Muscle of arm (tissue), 12 donors: Measurements from ENCODE around the gene ZMIZ1. TPM values are rescaled to one million over a fixed set of nuclear protein-coding genes. Genes with fewer than 3 reads are reported as not detected.

Experiments
- DNase-seq: peaks from one replicate; pipeline ENCODE4 v3.0.0-alpha.2; 2013
- polyA plus RNA-seq, 12 donors: library from polyadenylated mRNA; unstranded; fragments of 120-200 nt; gene quantifications; one replicate each; pipeline ENCODE4 v1.2.1, GENCODE V29; 2013; ENCODE audit not compliant: insufficient read length in 12 of 12

Gene ZMIZ1
- polyA plus RNA-seq, 12 donors: 27.7 to 66.3 (median 34.3) TPM; not detected in 1

DNA sequence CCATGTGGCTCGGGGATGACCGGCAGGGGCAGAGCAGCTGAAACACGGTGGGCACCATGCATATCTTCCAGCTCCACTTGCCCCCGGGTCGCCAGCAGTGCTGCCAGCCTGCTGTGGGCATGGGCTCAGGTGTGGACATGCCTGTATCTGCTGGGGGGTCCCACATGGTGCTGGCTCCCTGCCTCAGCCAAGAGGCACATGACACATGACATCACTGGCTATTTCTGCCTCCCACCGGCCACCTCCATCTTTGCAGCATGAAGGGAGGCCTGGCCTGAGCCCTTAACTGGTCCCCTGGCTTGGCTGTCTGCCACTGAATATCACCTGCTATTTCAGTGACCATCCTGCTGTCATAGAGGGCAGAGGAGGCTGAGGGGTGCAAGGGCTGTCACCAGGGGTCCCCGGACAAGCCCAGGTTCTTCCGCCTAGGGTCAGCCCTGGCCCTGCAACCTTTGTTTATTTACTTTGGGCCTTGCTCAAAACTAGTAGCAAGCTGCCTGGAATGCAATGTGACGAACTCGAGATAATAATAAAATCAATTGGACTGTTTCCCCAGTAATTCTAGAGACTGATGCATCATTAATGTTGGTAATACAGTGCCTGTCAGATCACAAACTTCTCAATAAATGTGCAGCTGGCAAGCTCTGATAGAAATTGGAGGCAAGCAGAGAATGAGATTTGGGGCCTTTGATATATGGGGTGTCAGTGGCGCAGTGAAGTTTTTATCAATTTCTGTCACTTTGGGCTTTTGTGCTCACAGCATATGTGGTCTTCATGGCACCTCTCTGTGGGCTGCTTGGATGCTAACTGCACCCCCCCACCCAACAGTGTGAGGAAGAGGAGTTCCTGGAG, 28.5 kb downstream of the ZMIZ1 start:
- DNase-seq: no peak

DNA sequence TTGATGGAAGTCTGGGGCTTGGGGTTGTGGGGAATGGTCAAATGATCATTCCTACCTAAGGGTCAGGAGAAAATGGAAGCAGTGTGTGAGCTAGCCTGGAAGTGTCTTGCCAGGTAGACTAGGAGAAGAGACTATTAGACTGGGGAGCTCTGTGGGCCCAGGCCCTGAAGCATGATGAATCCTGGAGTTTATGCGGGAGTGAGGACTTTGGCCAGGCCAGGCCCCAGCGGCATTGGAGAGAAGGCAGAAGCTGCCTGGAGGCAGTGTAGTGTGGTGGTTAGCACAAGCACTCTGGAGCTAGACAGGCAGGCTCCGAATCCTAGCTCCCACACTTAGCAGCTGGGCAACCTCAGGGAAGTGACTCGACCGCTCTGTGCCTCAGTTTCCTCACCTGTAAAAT, 29.3 kb downstream of the ZMIZ1 start:
- DNase-seq: no peak

GRCh38 chr10:79098596-79099015, 29.8 kb downstream of the ZMIZ1 start:
- DNase-seq: no peak

DNA sequence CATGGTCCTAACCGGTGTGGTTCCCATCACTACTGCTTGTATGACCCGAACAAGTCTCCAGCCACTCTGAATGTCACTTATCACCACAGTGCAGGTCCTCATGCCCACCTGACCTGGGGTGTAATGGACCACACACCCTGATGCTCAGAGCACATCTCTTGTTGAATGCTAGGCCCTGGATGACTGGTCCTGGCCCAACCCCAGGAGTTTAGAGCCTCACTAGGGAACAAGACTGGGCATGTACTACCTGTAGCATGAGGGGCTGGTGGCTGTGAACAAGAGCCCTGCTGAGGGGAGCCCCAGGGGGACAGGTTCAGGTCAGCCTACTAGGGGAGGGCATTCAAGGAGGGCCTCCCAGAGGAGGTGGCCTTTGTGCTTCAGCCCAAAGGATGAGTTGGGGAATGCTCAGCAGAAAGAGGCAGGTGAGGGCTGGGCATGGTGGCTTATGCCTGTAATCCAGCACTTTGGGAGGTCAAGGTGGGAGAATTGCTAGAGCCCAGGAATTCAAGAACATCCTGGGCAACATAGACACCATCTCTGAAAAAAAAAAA, 31.2 kb downstream of the ZMIZ1 start:
- DNase-seq: no peak

DNA sequence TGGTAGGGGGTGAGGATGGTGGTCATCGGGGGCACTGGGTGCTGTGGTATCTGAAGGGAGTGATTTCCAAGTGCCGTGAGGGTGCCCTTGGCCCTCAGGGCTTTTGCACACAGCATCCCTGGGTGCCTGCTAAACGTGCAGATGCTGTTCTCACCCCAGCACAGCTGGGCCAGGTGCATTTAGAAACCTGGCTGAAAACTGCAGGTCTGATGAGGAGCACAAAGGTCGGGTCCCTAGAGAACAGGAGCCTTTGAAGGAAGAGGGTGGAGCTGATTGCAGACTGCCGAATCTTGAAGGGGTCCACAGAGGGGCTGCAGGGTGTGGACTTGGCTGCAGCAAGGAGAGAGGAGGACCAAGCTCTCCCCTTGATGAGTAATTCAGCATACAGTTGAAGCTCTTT, 32.0 kb downstream of the ZMIZ1 start:
- DNase-seq: no peak

DNA sequence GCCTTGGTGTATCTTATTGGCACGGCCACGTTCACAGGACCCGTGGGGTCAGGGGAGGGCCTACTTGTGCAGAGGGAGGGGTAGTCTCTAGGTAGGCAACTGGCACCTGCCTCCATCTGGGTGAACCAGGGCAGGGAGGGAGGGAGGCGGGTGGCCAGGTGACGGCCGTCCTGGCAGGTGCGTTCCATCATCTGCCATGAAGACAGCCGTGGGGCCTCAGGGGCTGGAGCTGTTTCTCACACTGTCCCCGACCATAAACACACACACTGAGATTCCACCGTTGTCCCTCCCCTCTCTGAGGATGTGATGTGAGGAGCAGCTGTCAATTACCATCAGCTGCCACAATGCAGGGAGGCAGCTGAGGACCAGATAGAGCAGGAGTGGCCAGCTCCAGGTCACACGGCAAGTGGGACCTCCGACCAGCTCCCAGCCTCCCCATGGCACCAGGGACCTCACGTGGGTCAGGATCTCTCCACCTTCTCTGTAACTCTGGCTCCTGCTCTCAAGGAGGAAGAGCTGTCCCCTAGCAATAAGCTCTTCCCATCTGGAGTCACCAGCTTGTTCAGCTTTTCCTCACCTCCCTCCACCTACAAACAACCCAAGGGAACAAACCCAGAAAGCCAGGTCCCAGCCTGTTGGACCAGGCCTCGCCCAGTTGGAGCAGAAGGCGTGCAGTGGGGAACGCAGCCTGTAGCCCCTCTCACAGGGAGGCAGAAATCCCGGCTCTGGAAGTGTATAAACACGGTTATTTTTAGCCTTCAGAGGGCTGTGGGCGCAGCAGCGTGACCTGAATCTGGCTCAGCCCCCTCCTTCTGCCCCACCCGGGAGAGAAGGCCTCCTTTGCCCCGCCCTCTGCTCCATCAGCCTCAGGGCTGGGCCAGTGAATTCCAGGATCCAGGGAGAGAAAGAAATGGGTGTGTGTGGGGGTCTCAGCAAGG, 33.1 kb downstream of the ZMIZ1 start:
- DNase-seq: peak; percentile 54

GRCh38 chr10:79102498-79102874, 33.7 kb downstream of the ZMIZ1 start:
- DNase-seq: no peak

- no peak for DNase-seq
Measured at GRCh38 chr10:79103129-79103528, 34.4 kb downstream of the ZMIZ1 start.

- DNase-seq: no peak
Measured at GRCh38 chr10:79103585-79103984, 34.8 kb downstream of the ZMIZ1 start.

GRCh38 chr10:79105150-79105739, 36.5 kb downstream of the ZMIZ1 start:
- DNase-seq: no peak

DNA sequence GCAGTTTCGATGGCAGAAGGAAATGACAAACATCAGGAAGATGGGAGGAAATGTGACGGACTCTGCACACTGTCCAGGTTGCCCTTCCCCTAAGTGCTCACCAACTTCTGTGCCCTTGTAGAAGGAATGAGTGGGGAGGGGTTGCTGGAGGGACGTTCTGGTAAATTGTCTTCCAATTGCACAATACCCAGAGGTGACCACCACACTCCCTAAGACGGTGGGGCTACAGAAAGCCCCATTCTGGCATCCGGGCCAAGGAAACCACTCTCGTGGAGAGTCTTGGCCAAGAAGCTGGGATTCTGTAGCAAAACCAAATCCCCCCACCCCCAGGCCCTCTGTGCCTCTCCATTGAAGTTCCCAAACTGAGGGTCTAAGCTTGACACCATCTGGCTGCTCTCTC, 37.1 kb downstream of the ZMIZ1 start:
- DNase-seq: no peak

DNA sequence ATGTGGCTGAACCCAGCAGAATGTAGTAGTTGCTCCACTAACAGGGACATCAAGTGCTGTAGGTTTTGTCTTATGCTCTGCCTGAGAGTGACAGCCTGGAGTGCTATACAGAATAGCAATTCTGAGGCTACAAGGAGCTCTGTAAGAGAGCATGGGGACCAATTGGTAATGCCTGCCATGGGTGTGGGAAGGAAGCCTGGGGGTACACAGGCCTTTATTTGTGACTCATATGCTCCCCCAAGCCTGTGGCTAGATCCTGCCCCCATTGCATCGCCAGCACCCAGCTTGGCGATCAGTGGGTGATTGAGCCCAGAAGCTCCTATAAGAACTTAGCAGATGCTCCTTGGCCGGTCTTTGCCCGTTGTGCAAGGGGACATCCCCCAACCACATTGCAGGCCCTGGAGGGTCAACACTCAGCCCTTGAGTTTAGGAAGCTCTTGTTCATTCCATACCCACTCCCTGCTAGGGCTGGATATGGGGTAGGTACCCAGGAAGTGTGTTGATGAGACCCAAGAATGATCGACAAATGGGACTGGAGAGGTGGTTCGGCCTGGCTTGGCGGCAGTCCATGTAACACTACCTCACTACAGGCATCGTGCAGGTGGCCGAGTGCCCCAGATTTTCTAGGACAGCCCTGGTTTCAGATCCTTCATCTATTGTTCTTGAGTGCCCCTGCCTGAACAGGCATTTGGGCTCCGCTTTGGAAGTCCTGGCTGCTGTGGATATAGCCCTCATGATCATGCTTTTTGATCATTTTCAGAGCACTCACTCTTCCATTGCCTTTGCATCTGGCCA, 37.7 kb downstream of the ZMIZ1 start:
- no peak for DNase-seq

- no peak for DNase-seq
Measured at GRCh38 chr10:79107736-79108264, 39.0 kb downstream of the ZMIZ1 start.

DNA sequence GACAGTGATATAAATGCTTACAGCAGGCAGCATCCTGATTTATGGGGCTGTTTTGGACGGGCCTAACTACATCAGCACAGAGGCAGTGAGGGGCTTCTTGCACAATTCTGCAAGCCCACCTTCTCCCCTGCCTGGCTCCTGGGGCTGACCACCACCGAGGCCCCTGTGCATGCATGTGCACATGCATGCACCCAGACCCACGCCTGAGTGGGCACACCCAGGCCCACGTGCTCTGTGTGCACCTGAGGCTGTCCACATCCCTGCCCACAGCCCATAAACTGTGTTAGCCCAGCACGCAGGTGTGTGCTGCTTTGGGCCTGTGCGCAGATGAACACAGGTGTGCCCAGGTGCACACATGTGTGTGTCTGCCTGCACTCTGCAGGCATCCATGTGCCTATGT, 40.0 kb downstream of the ZMIZ1 start:
- no peak for DNase-seq

DNA sequence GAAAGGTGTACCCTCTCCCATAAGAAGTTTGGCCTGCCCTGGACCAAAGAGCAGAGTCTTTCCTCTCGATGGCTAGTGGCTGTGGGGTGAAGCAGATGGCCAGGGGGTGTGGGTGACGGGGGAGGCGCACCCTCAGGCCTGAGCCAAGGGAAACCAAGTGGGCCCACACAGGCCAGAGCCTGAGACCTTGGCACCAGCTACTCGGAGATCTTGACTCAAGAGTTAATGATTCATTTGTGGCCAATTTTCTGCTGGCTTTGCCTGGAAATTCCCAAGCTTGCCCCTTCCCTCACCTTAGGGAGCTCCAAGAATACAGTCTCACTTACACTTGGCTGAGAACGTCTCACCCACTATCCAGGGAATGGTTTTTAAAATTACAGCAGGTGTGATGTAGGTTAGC, 42.7 kb downstream of the ZMIZ1 start:
- no peak for DNase-seq

GRCh38 chr10:79111846-79112614, 43.3 kb downstream of the ZMIZ1 start:
- DNase-seq: no peak

- no peak for DNase-seq
Measured at GRCh38 chr10:79112881-79113431, 44.2 kb downstream of the ZMIZ1 start.

- no peak for DNase-seq
Measured at GRCh38 chr10:79113827-79114226, 45.1 kb downstream of the ZMIZ1 start.

DNA sequence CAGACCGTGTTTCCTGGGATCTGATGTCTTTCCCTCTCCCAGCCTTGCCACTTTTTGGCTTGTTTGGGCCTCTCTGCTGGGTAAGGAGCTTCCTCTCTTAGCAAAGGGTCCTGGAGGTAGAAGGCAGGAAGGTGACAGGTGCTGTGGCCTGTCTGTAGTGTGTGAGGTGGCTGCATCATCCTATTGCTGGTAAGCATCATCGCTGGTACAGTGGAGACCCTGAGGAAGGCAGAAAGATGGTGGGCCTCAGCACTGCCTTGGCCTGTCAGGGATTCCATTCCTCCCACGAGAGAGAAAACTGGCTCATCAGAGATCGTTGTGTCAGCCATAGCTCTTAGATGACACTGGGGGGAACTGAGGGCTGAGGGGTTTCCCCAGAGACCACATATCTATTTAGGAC, 46.5 kb downstream of the ZMIZ1 start:
- DNase-seq: no peak

DNA sequence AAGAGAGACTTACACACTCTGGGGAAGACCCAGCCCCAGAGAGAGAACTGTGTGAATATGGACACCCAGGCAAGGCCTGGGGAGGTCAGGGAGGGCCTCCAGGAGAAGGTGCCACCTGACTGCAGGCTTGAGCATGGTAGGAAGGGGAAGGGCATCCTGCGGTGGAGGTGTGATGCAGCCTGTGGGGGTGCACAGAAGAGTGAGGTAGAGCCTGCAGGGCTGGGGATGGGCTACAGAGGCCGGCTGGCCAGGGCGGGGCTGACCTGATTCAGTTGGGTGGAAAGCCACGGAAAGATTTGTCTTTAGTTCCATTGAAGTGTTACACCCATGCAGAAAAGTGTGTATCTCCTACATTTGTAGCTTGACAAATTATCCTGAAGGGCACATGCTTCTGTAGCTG, 47.6 kb downstream of the ZMIZ1 start:
- DNase-seq: no peak
